ENCODE results near the gene CREB3L2. TPM values are rescaled to one million over a fixed set of nuclear protein-coding genes. Genes with fewer than 3 reads are reported as not detected.
"Not testable (repeated sequence)": the region's sequence is repeated elsewhere in the genome, so short reads cannot be mapped to it uniquely, and the experiment has no call there.

CREB3L2 gene
- total and polyA plus RNA-seq, 5 experiments from 2014 or later, result 5.2 to 12.8 (median 9.0) TPM

DNA sequence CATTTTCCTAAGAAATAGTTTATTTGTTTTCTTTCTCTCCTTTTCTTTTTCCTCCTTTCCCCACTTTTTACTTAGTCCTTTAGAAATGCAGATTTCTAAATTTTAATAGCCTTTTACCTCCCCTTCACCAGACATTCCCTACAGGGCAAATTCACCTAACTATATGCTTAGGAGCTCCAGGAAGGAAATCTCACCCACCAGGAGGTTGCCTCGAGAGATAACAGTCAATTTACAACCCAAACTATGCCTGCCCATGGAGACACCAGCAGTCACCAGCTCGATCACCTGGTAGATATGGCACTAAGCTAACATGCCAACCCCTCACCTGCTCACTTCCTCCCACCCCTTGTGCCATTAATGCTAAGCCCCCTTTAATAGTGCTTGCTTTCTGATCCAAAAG, 25.2 kb upstream of the CREB3L2 start:
- H3K27me3 Mint-ChIP-seq, result no peaks in the 10 kb centered on the region
- DNase-seq (no peak), ATAC-seq (no peak)
- POLR2A ChIA-PET, result no interaction called here
- H3K4me1 Mint-ChIP-seq, result peaks cover 2 to 40% (median 6%) of the 10 kb centered on the region in 4 donors
- peaks cover 0 to 16% (median 8%) of the 10 kb centered on the region in 9 donors for H3K9me3 Mint-ChIP-seq
- H3K4me3 Mint-ChIP-seq, result no peak overlapping the region
- no peak overlapping the region for H3K27ac Mint-ChIP-seq
- H3K36me3 Mint-ChIP-seq, result peaks cover 0 to 16% (median 4%) of the 10 kb centered on the region in 3 donors

DNA sequence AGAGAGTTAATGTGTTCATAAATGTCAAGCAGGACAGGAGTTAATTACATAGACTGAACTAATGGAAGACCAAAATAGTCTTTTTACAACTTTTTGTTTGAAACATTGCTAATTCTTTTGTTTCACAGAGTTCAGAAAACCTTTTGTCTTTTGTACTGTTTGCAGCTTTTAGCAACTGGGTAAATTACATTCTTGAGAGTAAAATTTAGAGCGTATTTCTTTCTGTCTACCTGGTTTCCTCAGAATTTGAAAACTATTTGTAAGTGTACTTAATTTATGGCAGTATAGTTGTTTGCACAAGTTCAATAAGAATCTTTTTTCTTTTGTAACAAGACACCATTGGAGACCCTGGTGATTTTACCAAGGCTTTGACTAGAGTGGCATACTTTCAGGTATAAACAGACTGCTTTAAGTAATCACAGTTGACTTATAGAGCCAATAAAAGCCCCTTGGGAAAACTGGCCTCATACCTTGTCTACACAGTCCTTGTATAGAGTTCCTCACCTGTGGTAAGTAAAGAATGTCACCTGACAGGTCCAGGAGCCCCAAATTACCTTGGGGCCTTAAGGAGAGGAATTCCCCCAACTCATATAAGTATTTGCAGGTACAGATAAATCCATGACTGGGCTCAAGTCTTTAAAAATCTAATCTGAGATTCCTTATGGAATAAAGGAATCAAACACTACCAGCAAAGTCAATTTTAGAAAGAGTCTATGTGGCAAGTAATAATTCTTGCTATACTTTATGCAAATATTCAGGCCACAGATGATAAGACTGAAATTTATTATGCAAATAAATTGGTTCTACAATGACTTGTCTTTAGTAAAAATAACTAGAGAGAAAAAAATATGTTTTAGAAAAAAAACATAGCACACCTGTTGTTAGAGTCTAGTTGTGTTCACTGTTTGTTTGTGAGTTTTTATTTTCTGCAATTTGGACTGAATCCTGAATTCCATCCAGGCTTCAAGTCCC, 23.6 kb upstream of the CREB3L2 start:
- no peak for DNase-seq
- no peak for ATAC-seq
- POLR2A ChIA-PET, result no interaction called here
- Mint-ChIP-seq H3K4me1 (peaks cover 2 to 37% (median 6%) of the 10 kb centered on the region in 4 donors), H3K4me3 (no peak overlapping the region), H3K27ac (no peak overlapping the region), H3K36me3 (peaks cover 0 to 16% (median 4%) of the 10 kb centered on the region in 3 donors), H3K9me3 (peaks cover 0 to 16% (median 8%) of the 10 kb centered on the region in 9 donors), H3K27me3 (no peaks in the 10 kb centered on the region)

DNA sequence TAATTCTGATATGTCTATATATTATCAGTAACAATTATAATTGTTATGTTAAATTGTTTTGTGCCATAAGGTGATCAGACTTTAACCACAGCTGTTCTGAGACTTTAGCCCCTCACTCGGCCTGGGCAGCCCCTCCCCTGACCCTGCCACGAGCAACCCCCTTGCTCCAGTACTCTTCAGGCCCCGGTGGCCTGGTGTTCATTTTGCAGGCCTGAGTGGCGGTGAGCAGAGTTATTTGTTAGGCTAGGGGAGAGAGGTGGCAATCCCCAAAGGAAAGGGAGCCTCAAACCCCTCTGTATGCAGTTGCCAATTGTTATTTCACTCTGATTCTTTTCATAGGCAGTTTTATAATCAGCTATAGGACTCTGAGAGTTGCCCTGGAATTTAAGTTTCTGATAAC, 22.9 kb upstream of the CREB3L2 start:
- DNase-seq, result no peak
- peaks cover 0 to 16% (median 8%) of the 10 kb centered on the region in 9 donors for H3K9me3 Mint-ChIP-seq
- peaks cover 2 to 37% (median 6%) of the 10 kb centered on the region in 4 donors for H3K4me1 Mint-ChIP-seq
- no peak overlapping the region for H3K4me3 Mint-ChIP-seq
- no peak for ATAC-seq
- H3K27ac Mint-ChIP-seq, result no peak overlapping the region
- POLR2A ChIA-PET, result no interaction called here
- H3K36me3 Mint-ChIP-seq, result peaks cover 0 to 16% (median 4%) of the 10 kb centered on the region in 3 donors
- no peaks in the 10 kb centered on the region for H3K27me3 Mint-ChIP-seq

DNA sequence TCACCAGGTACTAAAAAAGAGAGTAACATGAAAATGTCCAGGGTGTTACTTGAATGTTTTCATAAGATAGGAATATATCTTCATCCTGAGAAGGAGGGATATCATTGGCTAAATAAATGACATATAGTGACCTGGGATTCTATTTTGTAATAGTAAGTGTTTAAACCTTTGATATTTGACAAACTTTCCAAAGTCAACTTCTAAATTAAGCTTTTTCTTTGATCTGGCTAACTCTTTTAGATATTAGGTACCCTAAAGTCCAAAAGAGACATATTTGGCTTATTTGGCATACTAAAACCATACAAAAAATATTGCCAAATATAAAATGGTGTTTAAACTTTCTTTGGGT, 22.4 kb upstream of the CREB3L2 start:
- H3K4me3 Mint-ChIP-seq, result no peak overlapping the region
- H3K27me3 Mint-ChIP-seq, result no peaks in the 10 kb centered on the region
- peaks cover 2 to 35% (median 6%) of the 10 kb centered on the region in 4 donors for H3K4me1 Mint-ChIP-seq
- DNase-seq, result no peak
- peaks cover 0 to 16% (median 8%) of the 10 kb centered on the region in 9 donors for H3K9me3 Mint-ChIP-seq
- H3K27ac Mint-ChIP-seq, result peak overlapping the region in 1 of 10 donors; percentile 49
- peaks cover 0 to 16% (median 4%) of the 10 kb centered on the region in 3 donors for H3K36me3 Mint-ChIP-seq
- POLR2A ChIA-PET, result no interaction called here
- no peak for ATAC-seq

DNA sequence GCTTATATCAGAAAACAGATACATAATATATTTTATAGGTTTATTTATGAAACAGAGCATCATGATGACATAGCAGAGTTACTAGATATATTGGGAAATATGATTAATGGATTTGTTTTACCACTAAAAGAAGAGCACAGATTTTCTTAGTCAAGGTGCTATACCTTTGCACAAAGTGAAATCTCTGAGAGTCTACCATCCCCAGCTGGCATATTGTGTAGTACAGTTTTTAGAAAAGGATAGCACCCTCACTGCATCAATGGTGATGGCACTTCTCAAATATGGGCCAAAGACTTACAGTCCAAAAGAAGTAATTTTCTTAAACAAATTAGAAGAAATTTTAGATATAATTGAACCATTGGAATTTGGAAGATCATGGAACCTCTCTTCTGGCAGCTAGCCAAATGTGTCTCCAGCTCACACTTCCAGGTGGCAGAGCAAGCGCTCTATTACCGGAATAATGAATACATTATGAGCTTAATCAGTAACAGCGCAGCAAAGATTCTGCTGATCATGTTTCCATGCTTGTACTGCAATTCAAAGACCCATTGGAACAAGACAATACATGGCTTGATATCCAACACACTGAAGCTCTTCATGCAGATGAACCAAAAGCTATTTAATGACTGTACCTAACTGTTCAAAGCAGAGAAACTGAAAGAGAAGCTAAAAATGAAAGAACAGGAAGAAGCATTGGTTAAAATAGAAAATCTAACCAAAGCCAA, 21.9 kb upstream of the CREB3L2 start:
- POLR2A ChIA-PET, result no interaction called here
- H3K4me3 Mint-ChIP-seq, result no peak overlapping the region
- ATAC-seq (no peak), DNase-seq (no peak)
- H3K4me1 Mint-ChIP-seq, result peaks cover 2 to 30% (median 6%) of the 10 kb centered on the region in 4 donors
- H3K27ac Mint-ChIP-seq, result peak overlapping the region in 1 of 10 donors; percentile 49
- no peaks in the 10 kb centered on the region for H3K27me3 Mint-ChIP-seq
- peaks cover 0 to 16% (median 8%) of the 10 kb centered on the region in 9 donors for H3K9me3 Mint-ChIP-seq
- peaks cover 0 to 16% (median 4%) of the 10 kb centered on the region in 3 donors for H3K36me3 Mint-ChIP-seq

DNA sequence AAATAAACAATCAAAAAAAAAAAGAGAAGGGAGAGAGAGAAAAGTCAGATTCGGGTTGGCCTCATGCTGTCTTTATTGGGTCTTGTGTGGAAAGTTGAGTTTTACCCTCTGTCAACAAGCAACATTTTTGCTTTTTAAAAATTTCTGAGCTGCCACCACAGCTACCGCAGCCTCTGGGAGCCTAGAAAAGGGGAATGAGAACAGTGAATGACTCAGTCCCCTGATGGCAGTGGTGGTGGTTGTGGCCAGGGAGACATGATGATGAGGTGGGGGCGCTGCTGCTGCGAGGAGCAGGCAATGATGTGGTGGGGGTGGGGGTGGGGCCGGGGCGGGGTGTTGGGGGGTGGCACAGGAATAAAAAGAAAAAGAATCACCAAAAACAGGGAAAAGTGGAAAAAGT, 20.0 kb upstream of the CREB3L2 start:
- H3K4me1 Mint-ChIP-seq, result peaks cover 2 to 17% (median 6%) of the 10 kb centered on the region in 4 donors
- DNase-seq, result no peak
- H3K9me3 Mint-ChIP-seq, result peaks cover 0 to 16% (median 8%) of the 10 kb centered on the region in 9 donors
- no peaks in the 10 kb centered on the region for H3K27me3 Mint-ChIP-seq
- H3K4me3 Mint-ChIP-seq, result no peak overlapping the region
- no peak for ATAC-seq
- peaks cover 0 to 16% (median 4%) of the 10 kb centered on the region in 3 donors for H3K36me3 Mint-ChIP-seq
- H3K27ac Mint-ChIP-seq, result no peak overlapping the region
- POLR2A ChIA-PET, result no interaction called here

DNA sequence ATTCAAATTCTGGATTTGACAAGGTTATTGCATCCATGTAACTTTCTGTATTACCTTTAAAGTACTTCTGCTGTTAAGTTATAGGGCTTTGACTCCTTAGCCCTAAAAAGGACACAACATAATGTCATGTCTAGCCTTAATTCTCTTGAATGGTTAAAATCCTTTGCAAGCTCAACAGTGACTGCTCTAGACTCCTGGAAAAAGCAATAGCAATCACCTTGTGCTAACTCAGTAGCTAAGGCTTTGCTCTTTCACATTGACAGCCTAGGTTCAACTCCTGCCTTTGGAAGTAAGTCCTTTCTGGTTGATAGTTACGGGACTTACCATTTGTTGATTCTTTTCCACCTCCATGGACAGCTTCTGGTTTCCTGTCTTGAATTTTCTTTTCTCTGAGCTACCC, 16.1 kb upstream of the CREB3L2 start:
- Mint-ChIP-seq H3K27ac (no peak overlapping the region), H3K27me3 (no peaks in the 10 kb centered on the region), H3K36me3 (peaks cover 0 to 5% (median 0%) of the 10 kb centered on the region in 3 donors), H3K4me1 (no peaks in the 10 kb centered on the region), H3K9me3 (no peaks in the 10 kb centered on the region), H3K4me3 (no peak overlapping the region)
- ATAC-seq (no peak), DNase-seq (no peak)
- POLR2A ChIA-PET, result no interaction called here

DNA sequence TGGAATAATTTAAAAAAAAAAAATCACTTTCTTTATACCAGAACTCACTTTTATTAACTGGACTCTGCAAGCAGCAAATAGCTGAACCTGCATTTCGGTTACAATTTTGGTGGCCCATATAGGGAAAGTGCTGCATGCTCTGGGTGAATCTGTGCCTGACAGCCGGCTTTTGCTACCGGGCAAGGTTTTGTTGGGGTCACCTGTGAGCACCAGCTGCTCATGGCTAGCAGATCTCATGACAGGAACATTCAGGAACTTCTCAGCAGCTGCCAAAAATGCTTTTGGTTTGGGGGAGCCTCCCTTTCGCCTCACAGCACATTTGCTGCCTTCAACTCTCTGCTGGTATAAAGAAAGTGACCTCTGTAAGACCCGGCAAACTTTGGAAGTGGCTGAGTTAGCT, 13.2 kb upstream of the CREB3L2 start:
- Mint-ChIP-seq H3K4me1 (no peaks in the 10 kb centered on the region), H3K27ac (no peak overlapping the region), H3K36me3 (no peaks in the 10 kb centered on the region), H3K4me3 (no peak overlapping the region), H3K9me3 (no peaks in the 10 kb centered on the region), H3K27me3 (no peaks in the 10 kb centered on the region)
- DNase-seq (no peak), ATAC-seq (no peak)
- POLR2A ChIA-PET, result no interaction called here

DNA sequence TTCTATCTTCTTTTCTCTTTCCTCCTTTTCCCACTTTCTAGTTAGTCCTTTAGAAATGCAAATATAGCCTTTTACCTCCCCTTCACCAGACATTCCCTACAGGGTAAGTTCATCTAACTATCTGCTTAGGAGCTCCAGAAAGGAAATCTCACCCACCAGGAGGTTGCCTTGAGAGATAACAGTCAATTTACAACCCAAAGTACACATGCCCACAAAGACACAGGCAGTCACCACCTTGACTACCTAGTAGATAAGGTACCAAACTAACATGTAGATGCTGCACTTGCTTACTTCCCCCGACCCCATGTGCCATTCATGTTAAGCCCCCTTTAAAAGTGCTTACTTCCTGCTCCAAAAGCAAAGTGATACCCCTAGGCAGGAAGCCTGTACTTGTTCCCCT, 12.8 kb upstream of the CREB3L2 start:
- no peak for DNase-seq
- no peak overlapping the region for H3K4me3 Mint-ChIP-seq
- no peaks in the 10 kb centered on the region for H3K9me3 Mint-ChIP-seq
- H3K36me3 Mint-ChIP-seq, result no peaks in the 10 kb centered on the region
- ATAC-seq, result no peak
- H3K27me3 Mint-ChIP-seq, result peaks cover 0 to 2% (median under 1%) of the 10 kb centered on the region in 5 donors
- no peaks in the 10 kb centered on the region for H3K4me1 Mint-ChIP-seq
- H3K27ac Mint-ChIP-seq, result peak overlapping the region in 1 of 10 donors; percentile 11
- POLR2A ChIA-PET, result no interaction called here

DNA sequence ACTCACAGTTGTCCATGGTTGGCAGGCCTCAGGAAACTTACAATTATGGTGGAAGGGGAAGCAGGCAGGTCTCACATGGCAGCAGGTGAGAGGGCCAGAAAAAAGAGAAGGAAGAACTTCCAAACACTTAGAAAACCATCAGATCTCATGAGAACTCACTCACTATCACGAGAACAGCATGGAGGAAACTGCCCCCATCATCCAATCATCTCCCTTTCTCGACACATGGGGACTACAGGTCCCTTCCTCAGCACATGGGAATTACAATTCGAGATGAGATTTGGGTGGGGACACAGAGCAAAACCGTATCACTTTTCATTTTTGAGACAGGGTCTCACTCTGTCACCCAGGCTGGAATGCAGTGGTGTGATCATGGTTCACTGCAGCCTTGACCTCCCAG, 12.3 kb upstream of the CREB3L2 start:
- H3K27me3 Mint-ChIP-seq, H3K4me1 Mint-ChIP-seq, H3K36me3 Mint-ChIP-seq, POLR2A ChIA-PET, H3K4me3 Mint-ChIP-seq, DNase-seq, H3K9me3 Mint-ChIP-seq, ATAC-seq: not testable (repeated sequence)
- peak overlapping the region in 1 of 10 donors; percentile 11 for H3K27ac Mint-ChIP-seq

DNA sequence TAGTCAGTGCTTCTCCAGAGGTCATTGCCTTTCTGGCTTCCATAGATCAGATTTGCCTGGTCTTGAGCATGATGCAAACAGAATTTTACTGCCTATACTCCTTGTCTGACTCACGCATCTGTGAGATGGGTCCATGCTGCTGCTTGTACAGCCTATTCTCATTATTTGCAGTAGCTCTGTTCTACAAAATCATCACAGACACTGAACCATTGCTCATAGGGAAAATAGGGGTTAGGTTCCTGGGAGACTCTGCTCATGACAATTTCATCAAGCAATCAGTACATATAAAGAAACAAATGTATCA, 7.4 kb upstream of the CREB3L2 start:
- POLR2A ChIA-PET, result no interaction called here
- no peaks in the 10 kb centered on the region for H3K9me3 Mint-ChIP-seq
- H3K4me3 Mint-ChIP-seq, result no peak overlapping the region
- H3K27me3 Mint-ChIP-seq, result peaks cover 0 to 5% (median 2%) of the 10 kb centered on the region in 5 donors
- no peaks in the 10 kb centered on the region for H3K36me3 Mint-ChIP-seq
- ATAC-seq (no peak), DNase-seq (no peak)
- no peak overlapping the region for H3K27ac Mint-ChIP-seq
- peaks cover 3 to 11% (median 7%) of the 10 kb centered on the region in 4 donors for H3K4me1 Mint-ChIP-seq

DNA sequence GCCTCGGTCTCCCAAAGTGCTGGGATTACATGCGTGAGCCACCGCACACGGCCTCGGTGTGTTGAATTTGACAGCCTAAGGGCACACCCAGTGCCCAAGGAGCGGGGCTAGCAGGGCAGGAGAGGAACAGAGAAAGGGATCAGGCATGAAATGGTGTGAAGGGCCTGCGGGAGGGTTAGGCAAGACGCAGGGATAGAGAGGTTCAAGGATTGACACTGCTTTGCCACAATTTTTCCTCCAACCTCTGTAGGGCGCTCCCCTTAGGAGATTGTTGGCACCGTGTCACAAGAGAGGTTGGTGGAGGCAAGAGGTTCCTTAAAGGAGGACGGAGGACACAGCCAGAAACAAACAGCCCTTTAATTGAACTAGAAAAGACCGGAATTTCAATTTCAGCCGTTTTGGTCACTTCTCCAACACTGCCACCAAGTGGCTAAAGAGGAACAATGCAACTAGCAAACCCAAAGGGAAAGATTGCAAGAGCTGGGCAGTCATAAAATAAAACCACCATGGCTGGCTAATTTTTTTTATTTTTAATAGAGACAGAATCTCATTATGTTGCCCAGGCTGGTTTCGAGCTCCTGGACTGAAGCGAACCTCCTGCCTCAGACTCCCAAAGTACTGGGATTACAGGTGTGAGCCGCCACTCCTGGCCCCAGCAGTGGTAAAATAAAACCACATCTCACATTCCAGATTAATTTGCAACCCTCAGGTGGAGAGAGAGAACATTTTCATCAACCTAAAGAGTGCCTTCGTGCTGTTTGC, 6.9 kb upstream of the CREB3L2 start:
- Mint-ChIP-seq H3K4me1 (peaks cover 3 to 11% (median 7%) of the 10 kb centered on the region in 4 donors), H3K4me3 (no peak overlapping the region), H3K9me3 (no peaks in the 10 kb centered on the region), H3K36me3 (no peaks in the 10 kb centered on the region), H3K27ac (peak overlapping the region in 1 of 10 donors; percentile 5), H3K27me3 (peaks cover 0 to 5% (median 2%) of the 10 kb centered on the region in 5 donors)
- POLR2A ChIA-PET, result interaction anchor here (0.6 kb wide), 1 partner anchor 30 kb away, joined by 4 read pairs; no protein-coding TSS in a partner anchor
- DNase-seq (peak in 6 of 10 donors; percentile 21 to 61 (median 48)), ATAC-seq (peak; percentile 20 to 50)

Measured in naive thymus-derived CD8-positive, alpha-beta T cell (primary cell).